GM12873 (cell line): ENCODE measurements around the gene NUDT13.

Experiments
- CTCF ChIP-seq: IDR thresholded peaks from 2 replicates; pipeline ENCODE4 v1.5.1; 2012; ENCODE audit warnings: low read depth, mild to moderate bottlenecking, moderate library complexity, low read length, control low read depth; ENCODE audit not compliant: insufficient read depth; ENCODE audit errors: missing control alignments

NUDT13 gene

GRCh38 chr10:73131913-73132686, 21.8 kb downstream of the NUDT13 start:
- no peak for TF ChIP-seq CTCF

GRCh38 chr10:73134727-73135126, 24.5 kb downstream of the NUDT13 start:
- no peak for TF ChIP-seq CTCF

GRCh38 chr10:73136627-73137026, 26.4 kb downstream of the NUDT13 start:
- TF ChIP-seq CTCF = no peak

DNA sequence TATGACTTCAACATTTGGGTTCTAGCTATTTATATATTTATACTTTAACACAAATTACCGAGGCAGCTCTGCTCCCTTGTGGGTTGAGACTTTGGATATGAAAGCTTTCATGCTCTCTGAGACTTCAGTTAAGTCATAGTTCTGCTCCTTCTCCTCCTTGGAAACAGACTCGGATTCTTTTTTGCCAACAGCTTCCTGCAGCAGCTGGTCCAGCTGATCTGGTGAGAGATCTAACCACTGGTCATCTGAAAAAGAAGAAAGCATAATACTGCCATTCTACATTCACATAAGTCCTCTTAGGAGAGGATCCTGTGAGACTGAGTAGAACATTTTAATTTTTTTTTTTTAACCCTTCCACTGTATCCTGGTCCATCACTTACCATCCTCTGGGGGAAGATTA, 29.0 kb downstream of the NUDT13 start:
- no peak for TF ChIP-seq CTCF

DNA sequence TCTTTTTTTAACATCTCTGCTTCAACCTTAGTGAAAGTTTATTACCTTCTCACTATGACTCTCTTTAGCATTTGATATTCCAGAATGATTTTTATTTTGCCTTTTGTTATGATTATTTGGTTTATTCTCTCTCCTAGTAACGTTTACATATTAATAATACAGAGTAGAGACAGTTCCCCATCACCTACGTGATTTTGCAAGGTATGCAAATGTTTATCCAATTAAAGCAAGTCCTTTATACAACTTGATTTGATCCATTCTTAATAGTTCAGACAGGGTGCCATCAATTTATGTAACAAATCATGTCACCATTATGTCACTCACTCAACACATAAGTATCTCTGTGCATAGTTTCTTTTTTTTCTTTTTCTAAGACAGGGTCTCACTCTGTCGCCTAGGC, 31.3 kb downstream of the NUDT13 start:
- no peak for TF ChIP-seq CTCF

DNA sequence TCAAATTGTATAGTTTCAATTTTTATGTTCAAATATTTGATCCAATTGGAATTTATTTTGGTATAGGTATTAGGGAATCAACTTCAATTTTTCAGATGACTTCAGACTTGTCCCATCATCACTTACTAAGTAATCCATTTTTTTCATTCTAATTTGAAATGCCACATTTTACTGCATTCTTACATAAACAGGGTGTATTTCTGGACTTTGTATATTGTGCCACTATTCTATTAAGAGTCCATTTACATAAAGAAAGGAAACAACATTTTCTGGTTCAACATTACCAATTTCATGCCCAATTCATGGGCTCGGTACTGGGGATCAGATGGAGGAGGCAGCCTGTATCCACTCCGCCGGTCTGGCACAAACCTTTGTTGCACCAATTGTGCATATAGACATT, 41.8 kb downstream of the NUDT13 start:
- no peak for TF ChIP-seq CTCF

DNA sequence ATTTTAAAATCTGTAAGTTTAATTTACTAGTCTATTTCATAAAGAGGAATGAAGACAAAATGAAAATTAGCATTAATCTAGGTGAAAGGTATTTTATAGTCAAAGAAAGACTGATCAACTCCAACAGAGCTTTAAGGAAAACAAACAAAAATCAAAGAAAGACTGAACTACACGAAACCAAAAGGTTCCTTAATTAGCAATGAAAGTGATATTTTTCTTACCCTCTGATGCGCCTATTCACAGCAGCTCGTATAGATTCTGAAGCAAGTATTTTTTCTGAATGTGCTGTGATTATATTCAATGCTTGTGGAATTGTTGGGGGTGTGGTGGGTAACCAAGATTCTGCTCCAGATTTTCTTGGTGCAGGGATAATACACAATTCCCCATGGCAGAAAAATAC, 45.8 kb downstream of the NUDT13 start:
- no peak for TF ChIP-seq CTCF
